ENCODE data around the gene DHX57. TPM values are rescaled to one million over a fixed set of nuclear protein-coding genes. Genes with fewer than 3 reads are reported as not detected.
"Not testable (repeated sequence)": the region's sequence is repeated elsewhere in the genome, so short reads cannot be mapped to it uniquely, and the experiment has no call there.

DHX57 gene
- total RNA-seq, 1 donor from 2014 or later = 23.4 TPM

DNA sequence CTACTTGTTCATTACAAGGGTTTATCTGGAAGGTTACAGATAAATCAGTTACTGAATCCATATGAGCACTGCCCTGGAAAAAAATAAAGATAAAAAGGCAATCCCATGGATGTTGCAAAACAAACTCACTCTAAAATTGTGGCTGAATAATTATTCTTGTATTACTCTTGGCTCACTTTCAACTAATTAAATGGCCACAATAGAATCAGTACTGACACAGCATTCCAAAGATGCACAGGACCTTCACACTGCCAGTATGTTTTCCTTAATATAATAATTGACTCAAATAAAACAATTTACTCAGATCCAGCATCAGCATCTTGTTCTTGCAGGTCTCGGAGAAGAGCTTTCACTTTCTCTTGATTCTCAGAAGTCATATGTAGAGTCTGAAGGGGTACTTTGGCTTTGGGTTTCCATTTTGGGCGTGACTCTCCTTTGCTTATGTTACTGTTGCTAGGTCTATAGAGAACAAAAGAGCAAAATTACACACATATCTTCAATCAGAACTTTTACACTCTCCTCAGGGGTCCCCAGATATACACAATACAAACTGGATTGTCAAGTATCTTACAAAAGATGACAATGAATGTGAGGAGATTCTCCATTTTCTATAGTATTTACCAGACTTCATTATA is 12.6 kb downstream of the DHX57 start:
- DNase-seq (ENCODE audit: low spot score) = no peak

GRCh38 chr2:38862476-38862875 is 13.3 kb downstream of the DHX57 start:
- DNase-seq (ENCODE audit: low spot score) = no peak

GRCh38 chr2:38856165-38856564 is 19.6 kb downstream of the DHX57 start:
- no peak for DNase-seq (ENCODE audit: low spot score)

DNA sequence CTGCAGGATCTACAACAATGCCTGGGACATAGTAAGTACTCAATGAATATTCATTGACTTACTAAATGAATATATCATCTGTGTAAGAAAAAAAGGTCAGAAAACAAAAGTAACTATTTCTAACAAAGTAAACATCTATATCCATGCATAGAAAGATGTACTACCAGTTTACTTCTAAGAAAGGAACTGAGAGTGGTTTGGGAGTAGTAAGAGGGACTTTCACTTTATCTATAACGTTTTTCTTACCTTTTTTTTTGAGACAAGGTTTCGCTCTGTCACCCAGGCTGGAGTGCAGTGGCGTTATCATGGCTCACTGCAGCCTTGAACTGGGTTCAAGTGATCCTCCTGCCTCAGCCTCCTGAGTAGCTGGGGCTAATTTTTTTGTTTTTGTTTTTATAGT is 25.7 kb downstream of the DHX57 start:
- DNase-seq (ENCODE audit: low spot score) = no peak

DNA sequence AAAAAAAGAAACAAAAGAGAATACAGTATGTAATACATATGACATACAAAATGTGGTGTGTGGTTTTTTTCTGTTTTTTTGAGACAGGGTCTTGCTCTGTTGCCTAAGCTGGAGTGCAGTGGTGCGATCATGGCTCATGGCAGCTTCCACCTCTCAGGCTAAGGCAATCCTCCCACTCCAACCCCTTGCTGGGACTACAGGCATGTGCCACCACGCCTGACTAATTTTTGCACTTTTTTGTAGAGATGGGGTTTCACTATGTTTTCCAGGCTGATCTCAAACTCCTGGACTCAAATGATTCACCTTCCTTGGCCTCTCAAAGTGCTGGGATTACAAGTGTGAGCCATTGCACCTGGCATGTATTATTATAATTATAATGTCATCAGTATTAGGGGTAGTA is 38.9 kb downstream of the DHX57 start:
- DNase-seq (ENCODE audit: low spot score) = no peak

DNA sequence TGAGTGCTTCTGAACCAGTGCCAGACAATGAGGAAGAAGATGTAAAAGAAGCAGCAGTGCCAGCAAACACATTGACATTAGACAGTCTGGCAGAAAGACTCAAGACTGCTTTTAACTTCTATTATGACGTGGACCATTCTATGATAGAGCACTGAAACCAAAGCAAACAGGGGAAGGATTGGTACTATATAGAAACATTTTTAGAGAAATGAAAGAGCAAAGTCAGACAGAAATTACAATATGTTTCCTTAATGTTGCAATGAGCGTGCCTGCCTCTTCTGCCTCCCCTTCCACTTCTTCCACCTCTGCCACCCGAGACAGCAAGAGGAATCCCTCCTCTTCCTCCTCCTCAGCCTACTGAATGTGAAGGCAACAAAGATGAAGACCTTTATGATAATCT is 39.7 kb downstream of the DHX57 start:
- no peak for DNase-seq (ENCODE audit: low spot score)

DNA sequence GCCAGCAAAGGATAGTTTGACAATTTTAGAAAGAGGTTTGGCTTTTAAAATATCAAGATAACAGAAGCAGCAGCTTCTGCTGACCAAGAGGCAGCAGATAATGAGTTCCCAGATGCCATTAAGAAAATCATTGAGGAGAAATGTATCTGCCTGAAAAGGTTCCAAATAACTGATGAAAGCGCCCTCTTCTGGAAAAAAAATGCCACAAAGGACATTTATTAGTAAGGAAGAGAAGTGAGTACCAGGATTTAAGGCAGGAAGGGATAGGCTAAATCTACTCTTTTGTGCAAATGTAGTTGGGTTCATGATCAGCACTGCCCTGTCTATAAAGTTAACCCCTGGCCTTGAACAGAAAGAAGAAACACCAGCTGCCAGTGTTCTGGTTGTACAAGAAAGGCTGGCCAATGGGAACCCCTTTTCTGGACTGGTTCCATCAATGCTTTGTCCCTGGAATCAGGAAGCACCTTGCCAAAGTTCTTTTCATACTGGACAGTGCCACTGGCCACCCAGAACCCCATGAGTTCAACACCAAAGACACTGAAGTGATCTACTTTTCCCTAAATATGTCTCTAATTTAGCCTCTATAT is 40.6 kb downstream of the DHX57 start:
- DNase-seq (ENCODE audit: low spot score) = no peak

DNA sequence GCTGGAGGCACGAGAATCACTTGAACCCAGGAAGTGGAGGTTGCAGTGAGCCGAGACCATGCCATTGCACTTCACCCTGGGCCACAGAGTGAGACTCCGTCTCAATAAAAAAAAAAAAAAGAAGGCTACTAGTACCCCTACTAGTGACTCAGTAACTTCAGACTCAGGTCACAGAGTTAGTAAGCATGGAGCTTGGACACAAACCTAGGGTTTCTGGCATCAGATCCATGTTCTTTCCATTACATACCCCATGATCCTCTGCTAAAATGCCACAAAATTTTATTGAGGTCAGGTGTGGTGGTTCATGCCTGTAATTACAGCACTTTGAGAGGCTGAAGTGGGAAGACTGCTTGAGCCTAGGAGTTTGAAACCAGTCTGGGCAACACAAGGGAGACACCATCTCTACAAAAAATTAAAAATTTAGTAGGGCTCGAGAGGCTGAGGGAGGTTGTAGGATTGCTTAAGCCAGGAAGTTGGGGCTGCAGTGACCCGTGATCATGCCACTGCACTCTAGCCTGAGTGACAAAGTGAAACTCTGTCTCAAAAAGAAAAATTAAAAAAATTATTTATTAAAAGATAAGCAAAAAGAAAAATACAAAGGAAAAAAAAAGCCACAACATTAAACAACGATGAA is 45.1 kb downstream of the DHX57 start:
- no peak for DNase-seq (ENCODE audit: low spot score)

GRCh38 chr2:38829971-38830370 is 45.8 kb downstream of the DHX57 start:
- DNase-seq (ENCODE audit: low spot score) = no peak

DNA sequence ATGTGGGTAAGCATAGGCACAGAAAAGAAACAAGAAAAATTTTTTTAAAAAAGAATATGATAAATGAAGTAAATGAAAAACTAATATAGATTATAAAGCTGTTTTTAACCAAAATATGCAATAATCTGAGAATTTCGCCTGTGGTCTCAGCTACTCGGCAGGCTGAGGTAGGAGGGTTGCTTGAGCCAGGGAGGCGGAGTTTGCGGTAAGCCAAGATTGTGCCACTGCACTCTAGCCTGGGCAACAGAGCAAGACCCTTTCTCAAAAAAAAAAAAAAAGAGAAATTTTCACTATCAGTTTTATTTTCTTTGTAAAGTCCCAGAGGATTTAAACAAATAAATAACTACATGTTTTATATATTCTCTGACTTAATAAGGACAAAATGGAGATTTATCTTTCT is 47.3 kb downstream of the DHX57 start:
- no peak for DNase-seq (ENCODE audit: low spot score)

DNA sequence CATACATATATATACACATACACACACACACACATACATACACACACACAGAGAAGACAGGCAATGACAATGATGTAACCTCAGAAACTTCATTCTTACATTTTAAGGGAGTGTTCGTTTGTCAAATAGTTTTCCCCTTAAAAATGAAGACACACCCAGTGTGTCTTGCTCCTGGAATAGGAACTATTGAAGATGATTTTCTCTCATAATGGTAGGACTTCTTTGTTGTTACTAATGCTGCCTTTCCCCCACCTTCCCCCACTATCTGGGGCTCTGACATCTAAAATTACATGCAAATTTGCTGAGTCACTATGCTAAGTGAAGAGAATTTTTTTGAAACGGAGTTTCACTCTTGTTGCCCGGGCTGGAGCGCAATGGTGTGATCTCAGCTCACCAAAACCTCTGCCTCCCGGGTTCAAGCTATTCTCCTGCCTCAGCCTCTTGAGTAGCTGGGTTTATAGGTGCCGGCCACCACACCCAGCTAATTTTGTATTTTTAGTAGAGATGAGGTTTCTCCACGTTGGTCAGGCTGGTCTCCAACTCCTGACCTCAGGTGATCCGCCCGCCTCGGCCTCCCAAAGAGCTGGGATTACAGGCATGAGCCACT is 48.1 kb downstream of the DHX57 start:
- not testable (repeated sequence) for DNase-seq (ENCODE audit: low spot score)

DNA sequence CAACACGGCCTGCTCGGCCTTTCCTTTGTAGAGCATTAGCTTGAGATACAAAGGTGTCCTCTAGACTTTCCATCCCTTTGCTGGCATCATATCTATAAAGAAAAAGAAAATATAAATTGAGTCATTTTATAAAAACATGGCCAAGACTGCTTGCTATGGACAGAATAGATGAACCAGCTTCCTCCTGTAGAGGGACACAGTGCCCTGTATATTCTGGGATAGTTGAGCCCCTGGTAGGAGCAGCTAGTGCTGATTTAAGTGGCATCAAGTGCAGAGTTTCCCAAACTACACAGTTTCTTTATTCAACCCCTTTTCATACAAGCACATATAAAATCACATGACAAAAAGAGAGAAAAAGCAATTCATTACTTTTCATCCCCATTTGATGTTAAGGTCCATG is 49.8 kb downstream of the DHX57 start:
- no peak for DNase-seq (ENCODE audit: low spot score)

DNA sequence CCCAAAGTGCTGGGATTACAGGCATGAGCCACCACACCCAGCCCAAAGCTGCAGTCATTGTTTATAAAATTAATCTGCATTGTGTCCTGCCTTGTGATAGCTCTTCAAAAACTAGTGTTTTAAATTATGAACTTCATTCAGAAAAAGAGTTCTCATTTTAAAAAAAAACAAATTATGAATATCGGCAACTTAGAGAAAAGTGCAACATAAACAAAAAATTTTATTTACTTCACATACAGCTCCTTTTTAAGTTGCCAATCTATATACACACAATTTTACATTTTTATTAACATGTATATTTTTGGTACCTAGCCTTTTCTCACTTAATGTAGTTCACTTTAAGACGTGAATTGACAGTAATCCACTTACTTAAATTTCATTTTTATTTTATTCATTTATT is 50.8 kb downstream of the DHX57 start:
- DNase-seq (ENCODE audit: low spot score) = no peak

DNA sequence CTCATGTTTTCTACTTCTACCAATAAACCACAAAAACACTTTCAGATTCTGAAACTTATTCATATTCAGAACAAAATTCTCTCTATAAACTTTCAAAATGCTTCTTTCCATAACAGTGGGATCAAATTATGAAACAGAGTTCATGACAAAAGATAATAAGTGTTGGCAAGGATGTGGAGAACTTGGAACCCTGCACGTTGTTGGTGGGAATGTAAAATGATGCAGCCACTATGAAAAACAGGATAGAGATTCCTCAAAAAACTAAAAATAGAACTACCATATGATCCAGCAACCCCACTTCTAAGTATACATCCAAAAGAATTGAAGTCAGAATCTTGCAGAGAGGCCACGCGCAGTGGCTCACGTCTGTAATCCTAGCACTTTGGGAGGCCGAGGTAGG is 52.3 kb downstream of the DHX57 start:
- no peak for DNase-seq (ENCODE audit: low spot score)

GRCh38 chr2:38818565-38818964 is 57.2 kb downstream of the DHX57 start:
- DNase-seq (ENCODE audit: low spot score) = no peak

GRCh38 chr2:38815936-38816335 is 59.8 kb downstream of the DHX57 start:
- no peak for DNase-seq (ENCODE audit: low spot score)

- DNase-seq (ENCODE audit: low spot score) = no peak
These were observed 65.2 kb downstream of the DHX57 start for GRCh38 chr2:38810488-38810887.

- DNase-seq (ENCODE audit: low spot score) = no peak
These were observed 67.1 kb downstream of the DHX57 start for GRCh38 chr2:38808677-38809076.

- no peak for DNase-seq (ENCODE audit: low spot score)
These were observed 69.0 kb downstream of the DHX57 start for GRCh38 chr2:38806733-38807059.

DNA sequence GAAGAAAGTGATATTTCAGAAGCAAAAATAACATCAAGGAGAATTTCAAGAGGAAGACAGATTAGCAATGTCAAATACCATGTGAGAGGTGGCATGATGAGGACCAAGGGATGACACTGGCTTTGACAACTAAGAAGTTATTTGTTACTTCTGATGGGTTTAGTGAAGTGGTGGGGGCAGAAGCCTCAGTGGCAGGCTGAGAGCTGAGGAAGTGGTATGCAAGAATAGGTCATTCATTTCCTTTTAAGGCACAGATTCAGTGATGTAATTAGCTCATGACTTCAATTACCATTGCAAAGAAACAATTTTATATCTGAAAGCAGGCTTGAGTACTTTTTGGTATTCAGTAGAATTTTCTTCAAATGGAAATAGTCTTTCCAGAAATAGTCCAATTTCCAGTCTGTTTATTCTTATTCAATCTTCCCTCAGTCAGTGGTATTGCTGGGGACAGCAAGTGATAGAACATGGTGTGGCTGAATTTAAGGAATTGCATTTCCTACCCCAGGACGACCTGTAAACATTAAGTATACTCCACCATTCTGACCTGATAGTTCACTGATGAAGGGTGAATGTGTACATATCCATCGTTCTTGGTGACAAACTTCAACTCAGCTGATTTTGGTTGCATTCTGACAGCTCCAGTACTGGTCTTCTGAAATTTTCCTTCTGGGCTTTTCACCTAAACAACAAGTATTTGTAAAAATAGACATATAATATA is 69.6 kb downstream of the DHX57 start:
- no peak for DNase-seq (ENCODE audit: low spot score)

DNA sequence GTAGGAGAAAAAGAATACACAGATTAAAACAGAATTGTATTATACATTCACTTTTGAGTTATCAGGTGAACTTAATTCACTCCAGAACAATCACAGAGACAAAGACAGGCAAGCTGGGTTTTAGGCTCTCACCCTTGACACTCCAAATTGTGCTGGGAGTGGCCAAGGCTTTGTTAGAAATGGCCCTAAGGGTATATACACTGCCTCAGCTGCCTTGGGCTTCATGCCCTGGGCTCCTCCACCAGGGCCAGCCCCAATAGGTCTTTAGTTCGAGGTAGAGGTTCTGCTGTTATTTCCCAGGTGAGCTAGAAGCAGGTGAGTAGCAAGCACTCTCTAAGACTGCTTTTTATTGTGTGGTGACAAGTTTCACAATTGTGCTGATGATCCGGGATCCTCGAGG is 77.8 kb downstream of the DHX57 start:
- DNase-seq (ENCODE audit: low spot score) = no peak

DNA sequence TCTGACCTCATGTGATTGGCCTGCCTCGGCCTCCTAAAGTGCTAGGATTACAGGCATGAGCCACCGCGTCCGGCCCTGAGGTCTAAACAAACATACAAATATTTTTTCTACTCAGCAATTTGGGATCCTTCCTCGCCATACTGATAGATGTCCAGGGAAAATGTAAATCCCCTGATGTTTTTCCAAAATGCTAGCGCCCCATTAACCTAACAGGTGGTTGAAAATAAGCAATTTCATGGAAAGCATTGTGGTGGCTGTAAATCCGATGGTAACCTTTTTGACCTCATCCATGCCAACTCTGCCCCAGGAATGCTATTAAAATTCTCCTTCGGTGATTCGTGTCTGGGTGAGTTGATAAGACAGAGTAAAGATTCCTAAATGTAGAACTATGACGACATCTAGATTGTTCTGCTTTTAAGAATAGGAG is 78.5 kb downstream of the DHX57 start:
- DNase-seq (ENCODE audit: low spot score) = no peak

GRCh38 chr2:38795016-38795415 is 80.7 kb downstream of the DHX57 start:
- not testable (repeated sequence) for DNase-seq (ENCODE audit: low spot score)
